Stimulated activated naive CD4-positive, alpha-beta T cell (primary cell): ENCODE measurements around the gene KLHL13.
"Not testable (repeated sequence)": the region's sequence is repeated elsewhere in the genome, so short reads cannot be mapped to it uniquely, and the experiment has no call there.

Experiments used
- DNase-seq, 6 experiments: peaks; one replicate each; lab custom pipeline; 2025; lab: John Stamatoyannopoulos, UW

The KLHL13 gene

GRCh38 chrX:117990438-117990837 lies 126.2 kb downstream of the KLHL13 start:
- DNase-seq, result no peak

- DNase-seq, result no peak
Observed at GRCh38 chrX:117989512-117989911, 127.1 kb downstream of the KLHL13 start.

DNA sequence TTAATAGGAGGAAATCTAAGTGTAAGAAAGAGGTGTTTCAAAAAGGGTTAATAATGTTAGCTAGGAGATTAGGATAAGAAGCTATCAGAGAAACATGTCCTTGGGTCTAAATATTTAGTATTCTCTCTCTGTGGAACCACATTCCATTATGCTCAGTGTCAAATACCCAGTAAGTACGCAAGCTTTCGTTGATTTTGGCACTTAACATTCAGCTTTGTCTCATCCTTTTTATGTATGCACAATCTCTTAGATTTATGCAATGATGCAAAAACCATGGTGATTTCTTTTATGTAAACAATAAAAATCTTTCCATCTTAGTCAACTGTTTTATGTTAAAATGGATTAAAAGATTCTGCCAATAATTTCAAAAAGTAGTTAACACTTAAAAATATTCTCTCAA lies 129.2 kb downstream of the KLHL13 start:
- no peak for DNase-seq

DNA sequence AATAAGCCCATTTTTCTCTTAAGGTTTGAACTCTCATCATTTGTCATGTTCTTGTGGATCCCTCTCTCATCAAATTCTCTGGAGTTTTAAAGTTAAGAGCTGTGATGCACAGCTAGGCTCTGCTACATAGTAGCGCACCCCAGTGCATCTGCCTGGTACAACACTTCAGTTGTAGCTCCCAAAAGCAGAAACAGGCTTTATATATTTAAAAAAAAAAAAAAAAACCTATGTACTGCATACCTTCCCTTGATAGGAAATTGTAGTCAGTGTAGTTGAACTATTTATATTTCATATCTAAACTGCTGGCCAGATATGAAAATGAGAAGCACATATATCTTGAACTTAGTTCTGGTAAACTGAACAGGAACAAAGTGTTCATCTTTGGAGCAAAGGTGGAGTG lies 131.4 kb downstream of the KLHL13 start:
- DNase-seq, result no peak

GRCh38 chrX:117982694-117983392 lies 133.8 kb downstream of the KLHL13 start:
- no peak for DNase-seq

DNA sequence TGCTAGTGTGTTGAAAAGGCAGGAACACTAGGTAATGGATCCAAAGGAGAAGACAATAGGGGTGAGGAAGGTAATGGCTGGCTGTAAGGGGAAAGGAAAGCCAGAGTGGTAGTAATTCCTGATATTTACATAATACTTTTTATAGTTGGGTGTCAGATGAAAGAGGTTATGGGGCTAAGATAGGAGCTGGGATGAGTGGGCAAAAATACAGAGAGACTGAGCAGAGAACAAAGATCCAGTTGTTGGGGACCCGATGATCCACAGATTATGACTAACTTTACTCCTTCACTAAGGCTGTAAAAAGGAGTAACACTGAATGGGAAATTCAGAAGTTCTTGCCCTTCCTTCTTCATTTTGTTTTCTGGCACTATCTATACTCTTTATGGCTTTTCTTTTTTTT lies 138.2 kb downstream of the KLHL13 start:
- no peak for DNase-seq

DNA sequence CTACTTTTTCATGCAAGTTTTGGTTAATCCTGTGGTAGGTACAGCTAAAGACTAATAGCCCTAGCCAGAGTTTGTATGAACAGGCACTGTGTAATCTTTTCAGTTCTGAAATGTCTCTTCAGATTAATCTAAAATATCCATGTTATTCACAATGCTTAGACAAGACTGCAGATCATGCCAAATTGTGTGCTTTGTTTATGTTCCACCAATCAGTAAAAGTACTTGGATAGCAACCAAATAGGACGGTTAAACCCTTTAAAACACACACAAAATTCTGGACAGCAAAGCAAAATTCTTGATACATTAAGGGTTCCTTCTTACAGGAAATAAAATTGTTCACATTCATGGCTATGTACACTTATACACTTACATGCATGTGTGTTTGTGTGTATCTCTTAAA lies 139.1 kb downstream of the KLHL13 start:
- no peak for DNase-seq

- no peak for DNase-seq
Observed at GRCh38 chrX:117973110-117973807, 143.4 kb downstream of the KLHL13 start.

- DNase-seq, result no peak
Observed at GRCh38 chrX:117972711-117973109, 143.9 kb downstream of the KLHL13 start.

GRCh38 chrX:117969782-117970181 lies 146.8 kb downstream of the KLHL13 start:
- DNase-seq, result no peak

DNA sequence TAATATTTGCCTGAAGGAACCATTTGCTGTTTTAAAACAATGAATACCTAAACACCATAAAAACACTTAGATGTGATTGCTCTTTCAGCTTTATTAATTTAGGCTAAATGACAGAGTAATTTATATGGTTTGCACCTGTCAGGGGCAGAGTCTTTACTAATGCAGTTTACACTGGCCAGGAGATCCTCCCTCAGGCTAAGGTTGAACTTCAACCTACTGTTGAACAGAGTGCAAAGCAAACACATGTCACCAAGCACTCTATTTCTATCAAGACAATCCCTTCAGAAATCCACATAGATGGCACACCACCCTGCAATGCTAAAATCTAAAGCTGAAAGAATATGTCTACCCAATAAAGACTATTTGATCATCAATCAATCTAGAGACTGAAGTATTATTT lies 147.3 kb downstream of the KLHL13 start:
- no peak for DNase-seq

DNA sequence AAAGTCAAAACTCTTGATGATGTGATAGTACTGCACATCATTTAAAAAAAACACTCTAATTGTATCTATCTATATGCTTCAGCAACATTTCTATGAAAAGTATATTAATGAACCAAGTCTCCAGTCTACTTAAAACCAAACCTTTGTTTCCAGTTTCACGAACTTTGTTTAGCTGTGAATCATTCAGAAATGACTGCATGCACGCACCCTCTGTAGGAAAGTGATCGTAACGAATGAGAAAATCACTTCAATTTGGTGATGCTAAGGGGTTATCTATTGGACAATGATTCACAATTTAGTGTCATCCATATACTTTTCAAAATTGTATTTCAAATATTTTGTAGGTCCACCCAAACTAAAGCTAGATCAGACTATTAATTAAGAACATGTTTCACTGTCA lies 157.6 kb downstream of the KLHL13 start:
- DNase-seq, result no peak

- no peak for DNase-seq
Observed at GRCh38 chrX:117957128-117957527, 159.5 kb downstream of the KLHL13 start.

- DNase-seq, result not testable (repeated sequence)
Observed at GRCh38 chrX:117939296-117939695, 177.3 kb downstream of the KLHL13 start.

DNA sequence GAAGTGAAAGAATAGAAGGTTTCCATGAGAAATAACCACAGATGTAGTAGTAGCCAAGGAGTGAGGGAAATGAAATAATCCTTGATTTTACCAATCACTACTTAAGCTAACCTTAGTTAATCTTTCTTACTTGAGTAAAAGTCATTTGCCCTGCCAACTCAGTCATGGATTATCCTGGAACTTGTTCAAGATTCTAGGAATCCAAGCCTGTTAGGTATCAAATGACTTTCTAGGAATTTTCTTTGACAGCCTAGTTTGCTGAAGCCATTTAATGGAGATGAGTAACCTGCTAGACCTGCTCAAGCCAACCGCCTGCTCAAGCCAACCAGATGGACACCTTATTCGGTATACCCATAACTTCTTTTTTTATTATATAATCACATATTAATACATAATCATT lies 180.5 kb downstream of the KLHL13 start:
- DNase-seq, result no peak

DNA sequence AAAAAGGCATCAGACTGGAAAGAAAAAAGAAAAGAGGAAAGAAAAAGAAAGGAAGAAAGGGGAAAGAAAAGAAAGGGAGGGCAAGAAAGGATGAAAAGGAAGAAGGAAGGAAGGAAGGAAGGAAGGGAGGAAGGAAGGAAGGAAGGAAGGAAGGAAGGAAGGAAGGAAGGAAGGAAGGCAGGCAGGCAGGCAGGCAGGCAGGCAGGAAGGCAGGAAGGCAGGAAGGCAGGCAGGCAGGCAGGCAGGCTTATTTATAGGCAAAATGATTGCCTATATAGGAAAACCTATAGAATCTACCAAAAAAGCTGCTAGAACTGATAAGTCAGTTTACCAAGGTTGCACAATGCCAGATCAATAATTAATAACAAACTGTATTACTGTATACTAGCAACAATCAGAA lies 186.5 kb downstream of the KLHL13 start:
- not testable (repeated sequence) for DNase-seq

GRCh38 chrX:117919755-117920154 lies 196.9 kb downstream of the KLHL13 start:
- DNase-seq, result no peak

DNA sequence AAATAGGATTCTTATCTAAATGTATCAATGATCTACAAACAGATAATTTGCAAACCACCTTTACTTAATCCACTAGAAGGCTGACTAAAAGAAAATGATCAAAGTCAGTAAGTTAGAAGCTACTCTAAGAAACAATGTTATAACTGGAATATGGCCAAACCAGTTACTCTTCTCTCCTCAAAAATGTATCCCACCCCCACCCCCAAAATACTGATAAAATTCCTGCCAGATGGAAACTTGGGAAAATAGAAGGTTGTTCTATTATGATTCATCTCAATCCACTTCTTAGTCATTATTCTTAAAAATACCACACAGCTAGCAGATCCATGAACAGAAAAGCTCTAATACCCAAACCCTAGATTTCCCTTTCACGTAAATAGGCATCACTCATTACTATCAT lies 206.4 kb downstream of the KLHL13 start:
- no peak for DNase-seq

DNA sequence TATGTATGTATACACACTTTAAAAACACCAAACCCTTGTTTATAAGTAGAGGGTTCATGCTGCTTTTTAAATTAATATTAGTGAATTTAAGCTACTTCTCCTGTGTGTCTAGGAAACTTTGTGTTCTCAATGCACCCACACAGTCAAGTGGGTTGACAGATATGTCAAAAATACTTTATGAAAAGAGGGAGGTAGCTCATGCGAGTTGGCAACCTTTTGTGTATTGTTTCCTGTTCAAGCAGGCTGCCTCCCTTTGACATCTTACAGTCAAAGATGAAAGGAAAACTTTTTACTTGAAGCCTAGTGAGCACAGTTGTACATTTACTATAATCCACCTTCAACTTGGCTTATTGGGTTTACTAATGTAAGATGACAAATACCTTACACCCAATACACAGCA lies 218.4 kb downstream of the KLHL13 start:
- peak in 2 of 6 experiments; percentile 2 to 3 for DNase-seq

GRCh38 chrX:117895418-117895817 lies 221.2 kb downstream of the KLHL13 start:
- DNase-seq, result no peak

DNA sequence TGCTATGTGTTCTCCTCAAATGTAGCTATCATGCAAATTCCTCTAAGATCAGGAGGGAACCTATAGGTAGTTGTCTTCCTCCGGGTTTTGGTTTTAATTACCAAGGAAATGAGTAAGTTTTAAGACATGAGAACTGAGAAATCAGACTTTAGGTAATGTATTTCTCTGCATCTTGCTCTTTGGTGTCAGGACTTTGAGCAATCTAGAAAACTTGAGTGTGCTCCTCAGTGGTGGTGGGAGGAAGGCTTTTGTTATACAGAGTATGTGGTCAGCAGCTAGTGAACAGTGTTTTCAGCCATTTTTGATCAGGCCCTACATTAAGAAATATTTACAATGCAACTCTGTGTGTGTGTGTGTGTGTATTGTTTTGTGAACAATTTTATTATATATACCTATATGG lies 224.1 kb downstream of the KLHL13 start:
- DNase-seq, result no peak

DNA sequence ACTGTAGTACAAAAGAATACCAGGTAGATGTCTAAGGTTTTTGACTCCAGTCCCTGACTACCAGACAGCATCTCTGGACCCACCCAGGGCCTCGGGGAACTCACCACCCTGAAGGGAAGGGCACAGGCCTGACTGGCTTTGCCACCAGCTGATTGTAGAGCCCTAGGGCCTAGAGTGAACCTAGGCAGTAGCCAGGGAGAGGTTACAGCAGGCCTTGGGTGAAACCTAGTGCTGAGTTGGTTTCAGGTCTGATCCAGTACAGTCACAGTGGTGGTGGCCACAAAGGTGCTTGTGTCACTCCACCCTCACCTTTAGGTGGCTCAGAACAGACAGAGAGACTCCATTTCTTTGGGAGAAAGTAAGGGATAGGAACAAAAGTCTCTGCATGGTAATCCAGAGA lies 244.8 kb downstream of the KLHL13 start:
- DNase-seq, result no peak

DNA sequence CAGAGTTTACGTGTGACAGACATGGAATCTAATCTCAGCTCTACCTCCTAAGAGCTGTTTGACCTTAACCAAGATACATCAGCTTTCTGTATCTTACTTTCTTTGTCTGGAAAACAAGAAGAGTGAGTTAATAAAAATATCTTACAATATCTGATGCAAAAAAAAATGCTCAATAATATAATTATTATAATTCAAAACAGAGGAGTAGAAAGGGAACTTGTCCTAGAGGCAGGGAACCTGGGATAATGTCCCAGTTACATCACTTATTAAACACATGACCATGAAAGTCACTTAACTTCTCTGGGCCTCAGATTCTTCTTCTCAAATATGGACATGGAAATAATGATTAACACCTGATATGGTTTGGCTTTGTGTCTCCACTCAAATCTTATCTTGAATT lies 256.1 kb downstream of the KLHL13 start:
- no peak for DNase-seq

DNA sequence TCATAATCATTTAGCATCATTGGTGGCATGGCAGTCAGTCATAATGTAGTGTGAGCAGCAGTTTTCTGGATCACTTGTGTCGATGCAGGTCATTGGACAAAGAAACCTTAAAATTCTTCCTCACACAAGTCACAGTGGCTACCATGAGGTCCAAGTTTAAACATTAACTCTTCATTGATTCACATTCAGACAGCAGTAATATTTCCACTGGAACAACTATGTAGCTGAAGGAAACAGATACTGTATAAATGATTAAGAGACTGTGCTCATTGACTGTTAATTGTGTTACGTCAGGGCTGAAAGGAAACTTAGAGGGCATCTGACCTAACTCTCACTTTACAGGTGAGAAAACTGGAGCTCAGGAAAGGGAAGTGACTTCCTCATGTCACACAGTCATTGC lies 261.8 kb downstream of the KLHL13 start:
- no peak for DNase-seq
